ENCODE data around the gene ZNF320.
A peak's percentile ranks its signal among the peaks of the same experiment; 100 is the strongest.
"Not testable (repeated sequence)": the region's sequence is repeated elsewhere in the genome, so short reads cannot be mapped to it uniquely, and the experiment has no call there.

Gene ZNF320

DNA sequence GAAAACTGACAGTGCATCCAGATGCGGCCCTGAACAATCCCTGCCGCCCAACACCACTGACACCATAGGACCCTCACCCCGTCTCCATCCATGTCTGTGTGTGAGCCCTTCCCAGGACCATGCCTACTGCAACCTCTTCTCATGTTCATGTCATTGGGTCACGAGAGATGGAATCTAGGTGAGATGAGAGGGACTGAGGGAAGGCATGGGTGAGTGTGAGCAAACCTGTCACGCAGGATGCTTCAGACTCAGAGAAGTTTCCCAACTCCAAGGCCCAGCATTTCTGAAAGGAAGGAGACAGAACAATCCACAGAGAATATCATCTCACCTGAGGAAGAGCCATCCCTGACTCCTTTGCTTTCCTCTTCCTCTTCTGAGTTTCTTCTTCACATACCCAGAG, 20.1 kb upstream of the ZNF320 start:
- DNase-seq = no peak

DNA sequence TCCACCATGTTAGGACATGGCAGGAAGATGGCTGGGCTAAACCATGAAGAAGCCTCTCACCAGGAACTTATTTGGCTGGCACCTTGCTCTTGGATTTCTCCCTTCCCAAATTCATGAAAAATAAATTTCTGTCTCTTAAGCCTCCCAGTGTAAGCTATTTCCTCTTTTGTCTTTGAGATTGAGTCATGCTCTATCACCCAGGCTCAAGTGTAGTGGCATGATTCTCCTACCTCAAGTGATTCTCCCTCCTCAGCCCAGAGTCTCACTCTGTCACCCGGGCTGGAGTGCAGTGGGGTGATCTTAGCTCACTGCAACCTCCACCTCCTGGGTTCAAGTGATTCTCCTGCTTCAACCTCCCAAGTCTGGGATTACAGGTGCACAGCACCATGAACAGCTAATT, 13.2 kb upstream of the ZNF320 start:
- DNase-seq = no peak

DNA sequence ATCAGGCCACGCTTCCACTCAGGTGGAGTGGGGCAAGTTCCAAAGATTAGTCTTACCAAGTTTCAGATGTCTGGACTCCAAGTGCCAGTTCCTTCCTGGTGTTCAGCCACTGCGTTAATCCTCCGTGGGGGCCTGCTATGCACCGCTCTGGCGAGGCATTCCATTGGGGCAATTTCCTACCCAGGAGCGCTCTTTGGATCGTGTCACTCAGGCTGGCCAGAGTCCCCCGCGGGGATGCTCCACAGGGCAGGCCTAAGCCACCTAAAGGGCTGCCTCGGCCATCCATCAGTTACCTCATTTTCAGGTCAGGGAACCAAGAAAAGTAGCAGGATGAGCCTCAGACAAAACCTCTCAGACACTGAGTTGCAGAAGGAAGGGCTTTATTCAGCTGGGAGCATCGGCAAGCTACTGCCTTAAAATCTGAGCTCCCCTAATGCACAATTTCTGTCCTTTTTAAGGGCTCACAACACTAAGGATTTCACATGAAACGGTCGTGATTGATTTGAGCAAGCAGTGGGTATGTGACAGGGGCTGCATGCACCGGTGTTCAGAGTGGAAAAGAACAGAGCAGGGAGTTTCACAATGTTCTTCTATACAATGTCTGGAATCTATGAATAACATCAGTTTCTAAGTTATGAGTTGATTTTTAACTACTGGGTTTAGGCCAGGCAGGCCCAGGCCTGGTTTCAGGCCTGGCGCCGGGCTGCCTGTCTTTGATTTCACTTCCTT, 6.8 kb upstream of the ZNF320 start:
- not testable (repeated sequence) for DNase-seq

DNA sequence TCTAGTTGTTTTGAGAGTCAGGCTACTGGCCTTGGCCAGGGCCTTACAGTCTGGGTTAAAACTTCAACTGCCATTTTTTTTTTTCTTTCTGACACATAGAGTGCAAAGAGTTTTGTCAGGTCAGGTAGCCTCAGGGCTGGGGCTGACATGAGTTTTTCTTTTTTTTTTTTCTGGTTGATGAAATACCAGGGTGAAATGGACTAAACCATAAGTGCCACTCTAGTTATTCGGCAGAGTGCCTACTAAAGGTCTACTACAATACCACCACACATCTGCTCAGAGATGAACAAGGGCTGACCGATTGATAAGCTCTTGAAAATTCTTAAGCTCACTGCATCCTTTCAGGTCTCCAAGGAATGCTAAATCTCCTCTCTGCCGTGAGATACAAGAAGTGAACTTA, 4.4 kb upstream of the ZNF320 start:
- no peak for DNase-seq

DNA sequence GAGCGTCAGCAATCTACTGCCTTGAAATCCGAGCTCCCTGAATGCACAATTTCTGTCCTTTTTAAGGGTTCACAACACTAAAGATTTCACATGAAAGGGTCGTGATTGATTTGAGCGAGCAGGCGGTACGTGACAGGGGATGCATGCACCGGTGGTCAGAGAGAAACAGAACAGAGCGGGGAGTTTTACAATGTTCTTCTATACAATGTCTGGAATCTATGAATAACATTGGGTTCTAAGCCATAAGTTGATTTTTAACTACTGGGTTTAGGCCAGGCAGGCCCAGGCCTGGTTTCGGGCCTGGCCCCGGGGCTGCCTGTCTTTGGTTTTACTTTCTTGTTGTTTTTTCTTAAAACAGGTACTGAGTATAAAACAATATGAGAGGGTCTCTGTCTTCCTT, 1.2 kb upstream of the ZNF320 start:
- DNase-seq = not testable (repeated sequence)

DNA sequence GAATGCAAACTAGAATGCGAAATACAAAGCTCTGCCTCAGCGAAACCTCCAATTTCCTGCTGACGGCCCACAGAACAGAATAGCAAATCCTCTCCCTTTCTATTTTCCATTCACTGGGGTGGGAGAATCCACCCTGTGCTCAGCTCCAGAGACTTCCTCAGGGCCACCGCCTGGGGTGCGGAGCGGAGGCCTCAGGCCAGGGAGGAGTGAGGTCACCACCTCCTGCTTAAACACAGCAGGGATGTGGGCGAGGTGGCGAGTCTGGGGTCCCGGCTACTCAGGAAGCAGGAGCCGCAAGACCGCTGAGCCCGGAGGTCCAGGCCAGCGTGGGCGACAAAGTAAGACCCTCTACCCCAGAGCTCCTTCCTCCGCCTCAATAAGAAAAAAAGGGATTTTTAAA, 666 bp upstream of the ZNF320 start:
- no peak for DNase-seq

DNA sequence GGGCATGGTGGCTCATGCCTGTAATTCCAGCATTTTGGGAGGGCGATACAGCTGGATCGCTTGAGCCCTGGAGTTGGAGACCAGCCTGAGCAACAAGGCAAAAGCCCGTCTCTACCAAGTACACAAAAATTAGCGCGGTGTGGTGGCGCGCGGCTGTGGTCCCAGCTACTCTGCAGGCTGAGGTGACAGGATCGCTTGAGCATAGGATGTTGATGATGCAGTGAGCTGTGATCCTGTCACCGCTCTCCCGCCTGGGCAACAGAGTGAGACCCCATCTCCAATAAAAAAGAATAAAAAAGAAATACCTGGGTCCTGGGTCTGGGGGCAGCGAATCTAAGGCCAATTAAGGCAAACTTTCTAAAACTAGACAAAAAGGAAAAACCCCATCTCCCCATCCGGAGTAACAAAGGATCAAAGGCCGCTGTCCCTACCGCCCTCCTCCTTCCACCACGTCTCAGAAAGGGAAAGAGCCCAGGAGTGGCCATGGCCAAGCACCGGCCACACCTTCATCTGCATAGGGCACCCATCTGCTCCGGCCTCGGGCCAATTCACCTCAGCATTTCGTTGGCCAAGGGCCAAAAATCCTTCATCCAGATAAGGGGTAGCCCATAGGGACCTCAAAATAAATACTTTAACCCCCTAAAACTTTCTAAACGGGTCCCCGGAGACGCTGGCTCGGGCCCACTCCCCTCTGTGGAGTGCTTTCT, 851 bp downstream of the ZNF320 start:
- peak; percentile 37 for DNase-seq

DNA sequence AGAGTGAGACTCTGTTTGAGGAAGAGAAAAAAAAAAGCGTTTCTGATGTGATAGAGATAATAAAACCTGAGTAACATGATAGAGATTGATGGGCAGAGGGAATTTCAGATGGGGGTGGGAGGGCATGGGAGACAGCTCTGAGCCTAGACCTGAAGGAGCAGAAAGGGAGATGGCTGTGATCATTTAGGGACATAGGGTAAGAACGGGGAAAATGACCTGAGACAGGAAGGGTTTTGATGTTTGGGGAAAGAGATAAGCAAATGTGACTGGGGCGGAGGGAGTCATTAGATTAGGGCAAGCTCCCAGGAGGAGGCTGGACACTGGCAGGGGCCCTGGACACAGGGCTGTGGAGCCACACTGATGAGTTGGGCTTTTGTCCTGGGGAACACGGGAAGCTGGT, 6.1 kb downstream of the ZNF320 start:
- DNase-seq = no peak

DNA sequence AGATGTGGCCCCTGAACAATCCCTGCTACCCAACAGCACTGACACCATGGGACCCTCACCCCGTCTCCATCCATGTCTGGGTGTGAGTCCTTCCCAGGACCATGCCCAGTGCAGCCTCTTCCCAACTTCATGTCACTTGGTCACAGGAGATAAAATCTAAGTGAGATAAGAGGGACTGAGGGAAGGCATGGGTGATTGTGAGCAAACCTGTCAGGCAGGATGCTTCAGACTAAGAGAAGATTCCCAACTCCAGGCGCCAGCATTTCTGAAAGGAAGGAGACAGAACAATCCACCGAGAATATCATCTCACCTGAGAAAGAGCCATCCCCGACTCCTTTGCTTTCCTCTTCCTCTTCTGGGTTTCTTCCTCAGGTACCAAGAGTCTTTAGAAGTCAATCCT, 7.5 kb downstream of the ZNF320 start:
- DNase-seq = no peak

DNA sequence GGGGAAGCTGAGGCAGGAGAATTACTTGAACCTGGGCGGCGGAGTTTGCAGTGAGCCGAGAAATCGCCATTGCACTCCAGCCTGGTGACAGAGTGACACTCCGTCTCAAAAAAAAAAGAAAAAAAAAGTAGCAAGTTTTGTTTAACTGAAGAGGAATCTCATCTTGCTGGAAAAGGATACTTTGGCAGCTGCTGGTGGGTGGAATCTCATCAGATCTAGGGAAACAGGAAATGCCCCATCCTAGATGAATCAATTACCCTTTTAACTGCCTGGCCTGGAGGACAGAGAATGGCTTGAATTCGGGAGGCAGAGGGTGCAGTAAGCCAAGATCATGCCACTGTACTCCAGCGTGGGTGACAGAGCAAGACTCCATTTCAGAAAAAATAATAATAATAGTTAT, 8.4 kb downstream of the ZNF320 start:
- no peak for DNase-seq

DNA sequence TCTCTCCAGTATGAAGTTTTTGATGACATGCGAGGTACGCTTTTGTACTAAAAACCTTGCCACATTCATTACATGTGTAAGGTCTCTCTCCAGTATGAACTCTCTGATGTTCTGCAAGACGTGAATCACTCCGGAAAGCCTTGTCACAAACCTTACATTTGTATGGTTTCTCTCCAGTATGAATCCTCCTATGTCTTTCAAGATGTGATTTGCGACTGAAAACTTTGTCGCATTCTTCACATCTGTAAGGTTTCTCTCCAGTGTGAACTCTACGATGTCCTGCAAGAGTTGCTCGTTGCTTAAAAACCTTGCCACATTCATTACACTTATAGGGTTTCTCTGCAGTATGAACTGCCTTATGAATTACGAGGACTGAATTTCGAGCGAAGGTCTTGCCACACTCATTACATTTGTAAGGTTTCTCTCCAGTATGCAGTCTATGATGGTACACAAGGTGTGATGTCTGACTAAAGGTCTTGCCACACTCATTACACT, 16.5 kb downstream of the ZNF320 start:
- no peak for DNase-seq

DNA sequence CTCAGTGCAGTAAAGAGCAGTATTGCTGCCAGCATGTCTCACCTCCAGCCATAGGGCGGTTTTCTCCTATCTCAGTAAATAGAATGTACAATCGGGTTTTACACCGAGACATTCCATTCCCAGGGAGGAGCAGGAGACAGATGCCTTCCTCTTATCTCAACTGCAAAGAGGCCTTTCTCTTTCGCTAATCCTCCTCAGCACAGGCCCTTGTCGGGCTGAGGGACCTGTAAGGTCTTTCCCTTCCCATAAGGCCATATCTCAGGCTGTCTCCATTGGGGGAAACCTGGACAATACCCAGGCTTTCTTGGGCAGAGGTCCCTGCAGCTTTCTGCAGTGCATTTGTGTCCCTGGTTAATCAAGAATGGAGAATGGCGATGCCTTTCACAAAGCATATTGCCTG, 24.4 kb downstream of the ZNF320 start:
- not testable (repeated sequence) for DNase-seq

DNA sequence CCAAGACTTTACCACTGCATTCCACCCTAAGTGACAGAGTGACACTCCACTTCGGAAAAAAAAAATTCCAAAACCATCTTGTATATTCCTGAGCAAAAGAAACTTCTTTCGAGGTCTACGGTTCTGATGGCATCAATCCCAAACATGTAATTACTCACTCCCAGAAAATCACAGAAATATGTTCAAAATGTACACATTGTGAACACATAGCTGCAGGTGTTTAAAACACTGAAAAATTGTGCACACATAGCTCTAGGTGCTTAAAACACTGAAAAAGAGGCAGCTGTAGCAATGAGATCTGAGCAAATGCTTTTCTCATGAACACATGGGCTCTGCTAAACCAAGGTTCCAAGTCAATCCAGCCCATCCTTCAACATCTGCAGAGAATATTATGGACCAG, 26.0 kb downstream of the ZNF320 start:
- no peak for DNase-seq

DNA sequence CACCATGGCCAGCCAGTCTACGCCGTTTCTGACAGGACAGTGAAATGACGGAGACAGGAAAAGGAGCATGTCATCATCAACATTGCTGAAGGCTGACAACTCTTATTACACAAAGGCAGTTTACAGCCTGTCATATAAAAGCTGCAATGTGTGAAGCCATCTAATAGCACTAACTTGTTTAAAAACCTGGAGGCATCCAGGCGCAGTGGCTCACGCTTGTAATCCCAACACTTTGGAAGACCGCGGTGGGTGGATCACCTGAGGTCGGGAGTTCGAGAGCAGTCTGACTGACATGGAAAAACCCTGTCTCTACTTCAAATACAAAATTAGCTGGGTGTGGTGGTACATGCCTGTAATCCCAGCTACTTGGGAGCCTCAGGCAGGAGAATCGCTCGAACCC, 29.4 kb downstream of the ZNF320 start:
- not testable (repeated sequence) for DNase-seq

DNA sequence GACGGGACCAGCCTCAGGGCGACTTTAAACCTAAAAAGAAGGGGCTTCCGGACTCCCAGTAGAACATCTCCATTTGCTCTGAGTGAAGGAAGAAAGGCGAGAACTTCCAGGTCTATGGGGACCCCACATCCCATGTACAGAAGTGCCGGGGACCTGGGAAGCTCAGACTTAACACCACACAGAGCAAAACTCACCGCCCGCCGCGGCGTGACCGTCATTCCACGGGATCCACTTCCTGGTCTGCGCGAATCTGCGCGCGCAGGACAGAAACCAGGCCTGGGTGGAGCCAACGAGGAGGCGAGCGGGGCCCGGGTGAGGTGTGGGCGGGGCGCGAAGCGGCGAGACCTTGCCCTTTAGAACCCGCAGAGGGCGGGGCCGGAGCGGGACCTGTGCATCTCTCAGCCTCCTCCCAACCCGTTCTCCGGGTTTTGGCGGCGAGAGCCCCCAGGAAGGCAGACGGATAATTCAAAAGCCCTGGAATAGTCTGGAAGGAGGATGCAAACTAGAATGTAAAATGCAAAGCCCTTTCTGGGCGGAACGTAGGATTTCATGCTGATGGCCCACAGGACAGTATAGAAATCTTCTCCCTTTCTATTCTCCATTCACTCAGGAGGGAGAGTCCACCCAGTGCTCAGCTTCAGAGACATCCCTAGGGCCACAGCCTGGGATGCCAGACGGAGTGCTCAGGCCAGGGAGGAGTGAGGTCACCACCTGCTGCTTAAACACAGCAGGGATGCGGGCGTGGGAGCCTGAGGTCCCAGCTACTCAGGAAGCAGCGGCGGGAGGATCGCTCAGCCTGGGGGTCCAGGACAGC, 39.9 kb downstream of the ZNF320 start, which contains the start of gene ZNF468:
Gene ZNF468 (minus strand): TSS at position 242 of the 814 bp plus-strand sequence. CDS start 3,347 bp downstream, outside the sequence.
- DNase-seq = peak; percentile 80

DNA sequence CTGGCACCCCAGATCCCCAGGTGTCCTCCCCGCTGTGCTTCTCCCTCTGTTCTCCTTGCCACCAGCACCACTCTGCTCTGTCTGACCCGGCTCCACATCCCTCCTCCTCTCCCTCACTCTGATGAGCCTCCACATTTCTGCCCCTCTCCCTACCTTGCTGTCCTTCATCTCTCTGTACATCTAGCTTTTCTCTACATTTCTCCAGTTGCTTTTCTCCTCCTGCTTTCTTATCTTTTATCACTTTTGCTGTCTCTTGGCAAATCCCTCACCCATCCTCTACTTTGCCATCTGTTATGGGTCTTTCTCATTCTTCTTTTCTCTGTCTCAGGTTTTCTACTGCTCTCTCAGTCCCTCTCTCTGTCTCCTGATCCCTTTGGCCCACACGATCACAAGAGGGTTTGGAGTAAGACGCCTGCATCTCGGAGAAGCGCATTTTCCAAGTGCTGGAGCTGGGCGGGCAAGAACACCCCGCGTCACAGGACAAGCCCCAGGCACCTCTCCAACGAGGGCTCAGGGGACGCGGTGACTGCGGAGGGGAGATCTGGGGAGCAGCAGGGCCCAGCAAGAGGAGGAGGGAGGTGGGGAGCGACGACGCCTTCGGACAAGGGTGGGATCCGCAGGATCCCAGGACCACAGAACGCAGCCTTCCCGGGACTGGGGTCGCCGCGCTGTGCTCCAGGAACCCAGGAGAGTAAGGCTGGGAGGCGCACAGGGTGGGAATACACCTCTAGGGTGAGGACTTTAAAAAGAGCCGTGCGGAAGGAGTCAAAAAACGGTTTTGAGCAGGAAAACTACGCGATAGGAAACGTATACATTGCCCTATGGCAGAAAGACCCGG, 40.7 kb downstream of the ZNF320 start:
- DNase-seq = peak; percentile 26

All from right hindlimb (tissue), 1 donor.